ENCODE results near the gene INPP5D. TPM values are rescaled to one million over a fixed set of nuclear protein-coding genes. Genes with fewer than 3 reads are reported as not detected.
A peak's percentile ranks its signal among the peaks of the same experiment; 100 is the strongest.

INPP5D gene
- total RNA-seq, 1 donor from 2014 or later, result 30.4 TPM

GRCh38 chr2:233234996-233235395 is 174.9 kb downstream of the INPP5D start:
- no peak for DNase-seq (ENCODE audit: low spot score)

GRCh38 chr2:233235977-233236376 is 175.8 kb downstream of the INPP5D start:
- DNase-seq (ENCODE audit: low spot score), result no peak

GRCh38 chr2:233236820-233237589 is 176.9 kb downstream of the INPP5D start:
- DNase-seq (ENCODE audit: low spot score), result no peak

DNA sequence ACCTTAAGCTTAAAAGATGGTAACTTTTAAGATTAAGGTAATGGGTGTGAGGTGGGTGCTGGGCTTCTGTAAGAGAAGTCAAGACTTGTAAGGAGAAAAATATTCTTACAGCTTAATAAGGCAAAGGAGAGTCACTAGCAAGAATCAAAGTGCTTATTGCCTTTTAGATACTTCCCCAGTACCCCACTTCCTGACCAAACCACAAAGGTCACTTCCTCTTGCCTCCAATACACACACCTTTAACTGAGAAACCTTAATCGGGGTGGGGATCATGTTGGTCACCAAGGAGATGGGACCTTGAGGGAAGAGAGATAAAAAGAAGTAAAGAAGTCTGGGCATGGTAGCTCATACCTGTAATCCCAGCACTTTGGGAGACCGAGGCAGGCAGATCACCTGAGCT is 180.8 kb downstream of the INPP5D start:
- no peak for DNase-seq (ENCODE audit: low spot score)

DNA sequence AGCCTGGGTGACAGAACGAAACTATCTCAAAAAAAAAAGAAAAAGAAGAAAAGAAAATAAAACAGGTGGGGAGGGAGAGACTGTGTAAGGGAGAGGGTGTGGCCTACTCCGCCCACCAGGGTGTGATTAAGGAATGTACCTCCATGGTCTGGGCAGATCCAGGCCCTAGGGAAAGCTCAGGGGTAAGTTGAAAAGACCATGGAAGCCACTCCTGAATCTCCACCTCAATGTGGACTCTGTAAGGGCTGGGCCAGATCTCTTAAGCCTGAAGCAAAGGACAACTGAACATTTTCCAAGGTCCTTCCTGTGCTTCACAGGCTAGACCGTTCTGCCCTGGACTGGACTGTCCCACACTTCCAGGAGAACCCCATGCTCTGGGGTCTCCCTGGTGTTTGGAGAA is 181.7 kb downstream of the INPP5D start:
- DNase-seq (ENCODE audit: low spot score), result no peak

- DNase-seq (ENCODE audit: low spot score), result no peak
Observed at GRCh38 chr2:233242231-233242927, 182.2 kb downstream of the INPP5D start.

DNA sequence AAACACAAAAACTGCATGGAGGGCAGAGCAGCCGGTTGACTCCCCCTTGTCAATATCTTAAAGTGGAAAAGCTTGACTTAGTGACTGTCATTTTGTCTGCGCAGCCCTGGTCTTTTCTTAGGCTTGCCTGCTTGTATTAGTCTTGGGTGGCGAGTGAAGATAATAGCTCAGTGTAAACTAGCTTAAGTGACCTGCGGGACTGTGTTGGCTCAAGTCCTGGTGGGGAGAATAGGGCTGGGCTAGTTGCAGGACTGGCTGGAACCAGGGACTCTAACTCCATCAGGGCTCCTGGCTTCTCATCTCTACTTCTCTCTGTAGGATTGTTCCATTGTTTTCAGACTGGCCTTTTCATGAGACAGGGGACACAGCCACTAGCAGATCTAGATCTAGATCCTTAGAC is 183.2 kb downstream of the INPP5D start:
- no peak for DNase-seq (ENCODE audit: low spot score)

GRCh38 chr2:233244818-233245217 is 184.7 kb downstream of the INPP5D start:
- DNase-seq (ENCODE audit: low spot score), result no peak

DNA sequence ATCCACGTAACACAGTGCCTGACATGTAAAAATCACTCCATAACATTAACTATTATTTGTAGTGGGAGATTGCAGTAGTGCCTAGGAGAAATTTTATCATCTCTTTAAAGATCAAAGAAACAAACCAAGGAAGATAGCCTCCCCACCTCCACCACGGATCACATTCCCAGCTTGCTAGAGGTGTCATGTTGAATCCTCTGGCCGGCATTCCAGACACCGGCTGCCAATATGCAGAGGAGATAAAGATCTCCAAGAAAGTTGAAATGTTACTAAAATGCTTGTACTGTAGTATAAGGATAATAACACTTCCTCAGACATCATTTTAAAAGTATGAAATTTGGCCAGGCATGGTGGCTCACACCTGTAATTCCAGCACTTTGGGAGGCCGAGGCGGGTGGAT is 185.3 kb downstream of the INPP5D start:
- DNase-seq (ENCODE audit: low spot score), result no peak

DNA sequence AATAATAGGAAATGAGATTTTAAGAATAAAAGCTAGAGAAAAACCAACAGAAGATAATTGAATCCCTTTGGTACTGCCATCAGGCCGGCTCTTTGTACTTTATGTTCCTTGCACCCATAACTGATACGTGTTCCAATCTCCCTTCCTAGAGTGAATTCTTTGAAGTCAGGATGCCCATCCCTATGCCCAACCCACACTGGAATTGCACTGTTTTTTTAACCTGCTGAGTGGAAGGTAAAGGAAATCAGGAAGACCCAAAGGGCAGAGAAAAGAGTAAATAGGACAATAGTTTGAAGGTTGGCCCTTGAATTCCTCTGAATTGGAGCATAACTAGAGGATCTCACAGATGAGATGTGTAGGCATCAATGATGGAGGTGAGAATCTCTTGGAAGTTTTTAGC is 187.0 kb downstream of the INPP5D start:
- no peak for DNase-seq (ENCODE audit: low spot score)

DNA sequence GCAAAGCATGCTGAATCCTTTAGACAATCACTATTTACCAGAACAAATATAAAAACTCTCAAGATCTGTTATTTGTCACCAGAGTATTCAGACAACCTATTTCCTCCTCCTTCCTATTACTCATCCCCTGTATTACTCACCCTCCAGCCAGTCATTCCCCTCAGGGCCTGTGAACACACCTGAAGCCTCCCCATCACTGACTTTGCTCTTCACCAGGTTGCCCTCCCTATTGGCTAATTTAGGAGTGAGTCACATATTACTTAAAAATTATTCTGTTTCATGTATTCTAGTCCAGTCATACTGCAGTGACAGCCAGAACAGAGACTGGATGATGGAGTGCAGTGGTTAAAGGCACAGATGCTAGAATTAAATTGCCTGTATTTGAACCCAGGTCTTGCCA is 187.6 kb downstream of the INPP5D start:
- DNase-seq (ENCODE audit: low spot score), result no peak

- no peak for DNase-seq (ENCODE audit: low spot score)
Observed at GRCh38 chr2:233248999-233249398, 188.9 kb downstream of the INPP5D start.

DNA sequence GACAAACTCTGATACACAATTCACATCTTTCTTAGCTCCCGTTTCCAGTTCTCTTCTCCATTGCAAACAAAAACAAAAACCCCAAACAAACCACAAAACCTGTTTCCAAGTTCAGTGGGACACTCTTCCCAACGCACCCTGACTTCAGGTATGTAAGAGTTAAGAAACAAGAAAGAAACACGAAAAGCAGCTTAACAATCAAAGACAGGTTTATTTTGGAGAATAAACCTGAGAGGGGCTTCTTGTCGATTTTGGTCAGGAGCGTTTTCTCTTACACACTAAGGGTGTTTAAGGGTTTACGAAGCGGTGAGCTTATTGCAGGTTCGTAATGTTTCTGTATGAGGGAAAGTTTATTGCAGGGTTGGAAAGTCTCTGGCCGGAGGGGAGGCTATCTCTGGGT is 190.4 kb downstream of the INPP5D start:
- DNase-seq (ENCODE audit: low spot score), result no peak

GRCh38 chr2:233250985-233251305 is 190.8 kb downstream of the INPP5D start:
- no peak for DNase-seq (ENCODE audit: low spot score)

- DNase-seq (ENCODE audit: low spot score), result peak; percentile 96
Observed at GRCh38 chr2:233251306-233252116, 191.4 kb downstream of the INPP5D start, which contains the start of gene ATG16L1. TSS of gene ATG16L1 (plus strand) at chr2:233251673. CDS start at chr2:233251828, 155 bp downstream.

DNA sequence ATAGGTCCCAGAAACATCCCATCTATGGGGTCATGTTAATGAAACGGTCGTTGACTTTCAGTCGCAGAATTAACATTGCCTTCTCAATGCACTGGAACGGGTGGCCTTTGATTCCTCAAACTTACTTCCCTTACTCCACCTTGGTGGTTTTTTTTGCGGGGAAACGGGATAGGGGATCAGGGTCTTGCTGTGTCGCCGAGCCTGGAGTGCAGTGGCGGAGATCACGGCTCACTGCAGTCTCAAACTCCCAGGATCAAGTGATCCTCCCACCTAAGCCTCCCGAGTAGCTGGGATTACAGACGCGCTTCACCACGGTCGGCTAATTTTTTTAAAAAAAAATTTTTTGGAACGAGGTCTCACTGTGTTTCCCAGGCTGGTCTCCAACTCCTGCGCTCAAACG is 192.1 kb downstream of the INPP5D start:
- no peak for DNase-seq (ENCODE audit: low spot score)

GRCh38 chr2:233255151-233255550 is 195.0 kb downstream of the INPP5D start:
- no peak for DNase-seq (ENCODE audit: low spot score)

GRCh38 chr2:233256048-233256447 is 195.9 kb downstream of the INPP5D start:
- DNase-seq (ENCODE audit: low spot score), result no peak
